ENCODE measurements around the gene OR7A17. TPM values are rescaled to one million over a fixed set of nuclear protein-coding genes. Genes with fewer than 3 reads are reported as not detected.

OR7A17 gene
- not detected in 5 replicates for total RNA-seq (2022; extraction: Qiagen RNA extraction)

GRCh38 chr19:14886032-14886431 lies at the start of gene OR7A17:
Gene OR7A17, minus strand, starts transcription at chr19:14886132. Its CDS starts 4,777 bp downstream, at chr19:14881355.

GRCh38 chr19:14848822-14849221 lies 37.1 kb downstream of the OR7A17 start, which contains the start of gene OR7A10:
Gene OR7A10, minus strand, starts transcription at chr19:14848922. Its CDS starts 7,045 bp downstream, at chr19:14841877.

GRCh38 chr19:14835011-14835410 lies 50.9 kb downstream of the OR7A17 start, which contains the start of the genes OR7A5 and OR7C1:
Gene OR7A5, minus strand, starts transcription at chr19:14835185. Its CDS starts 6,944 bp downstream, at chr19:14828241.
Gene OR7C1, minus strand, starts transcription at chr19:14835185. Its CDS starts 35,049 bp downstream, at chr19:14800136.

Other genes starting within 250 kb of the OR7A17 start
- gene ADGRE3, start 211.3 kb downstream of the OR7A17 start, total RNA-seq (2022; extraction: Qiagen RNA extraction) = not detected in 5 replicates
- 2.7 to 3.4 TPM (median 3.0 TPM) in 5 replicates for gene ZNF333, start 196.1 kb downstream of the OR7A17 start, total RNA-seq (2022; extraction: Qiagen RNA extraction)
- gene ADGRE2, start 107.6 kb downstream of the OR7A17 start, total RNA-seq (2022; extraction: Qiagen RNA extraction) = 0.51 to 1.1 TPM (median 0.66 TPM) in 5 replicates
- not detected in 5 replicates for gene OR7A5, start 50.9 kb downstream of the OR7A17 start, total RNA-seq (2022; extraction: Qiagen RNA extraction)
- not detected in 5 replicates for gene OR7C1, start 50.9 kb downstream of the OR7A17 start, total RNA-seq (2022; extraction: Qiagen RNA extraction)
- gene OR7A10, start 37.2 kb downstream of the OR7A17 start, total RNA-seq (2022; extraction: Qiagen RNA extraction) = not detected in 5 replicates
- gene OR7C2, start 55.4 kb upstream of the OR7A17 start, total RNA-seq (2022; extraction: Qiagen RNA extraction) = not detected in 5 replicates
- not detected in 5 replicates for gene SLC1A6, start 93.7 kb upstream of the OR7A17 start, total RNA-seq (2022; extraction: Qiagen RNA extraction)
- not detected in 5 replicates for gene CASP14, start 163.3 kb upstream of the OR7A17 start, total RNA-seq (2022; extraction: Qiagen RNA extraction)
- not detected in 5 replicates for gene OR1I1, start 196.1 kb upstream of the OR7A17 start, total RNA-seq (2022; extraction: Qiagen RNA extraction)
- 15.9 to 20.7 TPM (median 18.4 TPM) in 5 replicates for gene SYDE1, start 221.3 kb upstream of the OR7A17 start, total RNA-seq (2022; extraction: Qiagen RNA extraction)

All from A549 treated with AZD2906 at 1 μM for 4 hours (cell line).